NCI-H146 treated with DMSO at 0.1 percent for 48 hours (cell line): ENCODE data around the gene TEX2.

ENCODE experiments used
- DNase-seq: peaks from one replicate; lab custom pipeline; 2025; ENCODE audit not compliant: unreplicated experiment; lab: John Stamatoyannopoulos, UW

The TEX2 gene

GRCh38 chr17:64270885-64271284 is 7.8 kb upstream of the TEX2 start:
- no peak for DNase-seq

- no peak for DNase-seq
Measured at GRCh38 chr17:64269687-64270649, 6.9 kb upstream of the TEX2 start.

GRCh38 chr17:64264891-64265290 is 1.8 kb upstream of the TEX2 start:
- DNase-seq = no peak

- DNase-seq = peak; percentile 22
Measured at GRCh38 chr17:64262198-64262999, 661 bp downstream of the TEX2 start.

- no peak for DNase-seq
Measured at GRCh38 chr17:64261417-64262145, 1.5 kb downstream of the TEX2 start.

GRCh38 chr17:64260886-64261285 is 2.2 kb downstream of the TEX2 start:
- DNase-seq = no peak

- DNase-seq = no peak
Measured at GRCh38 chr17:64259922-64260321, 3.1 kb downstream of the TEX2 start.

- no peak for DNase-seq
Measured at GRCh38 chr17:64259426-64259825, 3.6 kb downstream of the TEX2 start.

- DNase-seq = no peak
Measured at GRCh38 chr17:64256913-64257807, 5.9 kb downstream of the TEX2 start.

GRCh38 chr17:64255764-64256163 is 7.3 kb downstream of the TEX2 start:
- peak; percentile 85 for DNase-seq

- no peak for DNase-seq
Measured at GRCh38 chr17:64254755-64255154, 8.3 kb downstream of the TEX2 start.

GRCh38 chr17:64253470-64253869 is 9.6 kb downstream of the TEX2 start:
- no peak for DNase-seq

GRCh38 chr17:64252831-64253230 is 10.2 kb downstream of the TEX2 start:
- no peak for DNase-seq

- no peak for DNase-seq
Measured at GRCh38 chr17:64250233-64250835, 12.7 kb downstream of the TEX2 start.

GRCh38 chr17:64247836-64248235 is 15.2 kb downstream of the TEX2 start:
- no peak for DNase-seq

- no peak for DNase-seq
Measured at GRCh38 chr17:64245218-64246145, 17.6 kb downstream of the TEX2 start.

GRCh38 chr17:64244165-64244564 is 18.9 kb downstream of the TEX2 start:
- DNase-seq = no peak

GRCh38 chr17:64243340-64243739 is 19.7 kb downstream of the TEX2 start:
- no peak for DNase-seq

- DNase-seq = no peak
Measured at GRCh38 chr17:64242633-64243032, 20.4 kb downstream of the TEX2 start.
